ENCODE results near the gene GATM.
"Not testable (repeated sequence)": the region's sequence is repeated elsewhere in the genome, so short reads cannot be mapped to it uniquely, and the experiment has no call there.

The GATM gene

GRCh38 chr15:45347989-45348388 lies 30.4 kb downstream of the GATM start:
- no peak for DNase-seq

- DNase-seq, result no peak
These were observed 31.3 kb downstream of the GATM start for GRCh38 chr15:45347033-45347432.

- DNase-seq, result no peak
These were observed 32.0 kb downstream of the GATM start for GRCh38 chr15:45346381-45346780.

GRCh38 chr15:45343258-45343860 lies 35.0 kb downstream of the GATM start:
- DNase-seq, result no peak

GRCh38 chr15:45341790-45342189 lies 36.6 kb downstream of the GATM start:
- no peak for DNase-seq

GRCh38 chr15:45340429-45340828 lies 37.9 kb downstream of the GATM start:
- no peak for DNase-seq

GRCh38 chr15:45338417-45338816 lies 39.9 kb downstream of the GATM start:
- peak; percentile 3 for DNase-seq

GRCh38 chr15:45337224-45337623 lies 41.1 kb downstream of the GATM start:
- DNase-seq, result no peak

GRCh38 chr15:45333550-45333949 lies 44.8 kb downstream of the GATM start:
- DNase-seq, result no peak

- DNase-seq, result no peak
These were observed 45.6 kb downstream of the GATM start for GRCh38 chr15:45332694-45333093.

GRCh38 chr15:45331972-45332371 lies 46.4 kb downstream of the GATM start:
- DNase-seq, result no peak

- no peak for DNase-seq
These were observed 49.7 kb downstream of the GATM start for GRCh38 chr15:45328663-45329062.

- DNase-seq, result no peak
These were observed 51.6 kb downstream of the GATM start for GRCh38 chr15:45326741-45327140.

- DNase-seq, result no peak
These were observed 52.1 kb downstream of the GATM start for GRCh38 chr15:45326280-45326679.

- DNase-seq, result no peak
These were observed 57.7 kb downstream of the GATM start for GRCh38 chr15:45320581-45321205.

GRCh38 chr15:45319472-45320214 lies 58.7 kb downstream of the GATM start:
- DNase-seq, result no peak

GRCh38 chr15:45314960-45315359 lies 63.4 kb downstream of the GATM start:
- DNase-seq, result no peak

GRCh38 chr15:45314117-45314516 lies 64.2 kb downstream of the GATM start:
- DNase-seq, result not testable (repeated sequence)

Measured in CD4-positive, alpha-beta T cell treated with Interleukin-17A for 1 hour (primary cell).